GM12865 (cell line): ENCODE results near the gene GPC5.

Experiments
- DNase-seq: peaks from one replicate; pipeline ENCODE4 v3.0.0; 2010; ENCODE audit warnings: low read depth
- H3K4me3 ChIP-seq: 2 replicates; pipeline ENCODE4 v1.5.1; 2011; ENCODE audit warnings: mild to moderate bottlenecking, low read depth, low read length, control low read depth
- CTCF ChIP-seq: IDR thresholded peaks from 2 replicates; pipeline ENCODE4 v1.5.1; 2011; ENCODE audit warnings: low read length, control low read depth, low read depth, inconsistent platforms; ENCODE audit not compliant: insufficient read depth; ENCODE audit errors: missing control alignments

GPC5 gene

GRCh38 chr13:92670096-92670495 lies 1271.7 kb downstream of the GPC5 start:
- DNase-seq: no peak
- no peak overlapping the region for H3K4me3 ChIP-seq
- TF ChIP-seq CTCF: no peak

GRCh38 chr13:92671821-92672220 lies 1273.4 kb downstream of the GPC5 start:
- TF ChIP-seq CTCF: no peak
- no peak overlapping the region for H3K4me3 ChIP-seq

GRCh38 chr13:92676246-92676645 lies 1277.8 kb downstream of the GPC5 start:
- no peak for TF ChIP-seq CTCF
- DNase-seq: no peak
- no peak overlapping the region for H3K4me3 ChIP-seq

More at GRCh38 chr13:92671821-92672220, 1273.4 kb downstream of the GPC5 start:
- no peak for DNase-seq

- DNase-seq: no peak
- no peak overlapping the region for H3K4me3 ChIP-seq
- no peak for TF ChIP-seq CTCF
Measured at GRCh38 chr13:92677571-92677970, 1279.2 kb downstream of the GPC5 start.

GRCh38 chr13:92679602-92680001 lies 1281.2 kb downstream of the GPC5 start:
- no peak overlapping the region for H3K4me3 ChIP-seq
- no peak for TF ChIP-seq CTCF
- no peak for DNase-seq

- no peak for DNase-seq
- H3K4me3 ChIP-seq: no peak overlapping the region
- TF ChIP-seq CTCF: no peak
Measured at GRCh38 chr13:92681239-92681638, 1282.8 kb downstream of the GPC5 start.

- H3K4me3 ChIP-seq: no peak overlapping the region
- TF ChIP-seq CTCF: no peak
- no peak for DNase-seq
Measured at GRCh38 chr13:92682832-92683517, 1284.6 kb downstream of the GPC5 start.
